Type B pancreatic cell (in vitro differentiated cells): Measurements from ENCODE around the gene PRRC2B. TPM values are rescaled to one million over a fixed set of nuclear protein-coding genes. Genes with fewer than 3 reads are reported as not detected.

Experiments
- DNase-seq: peaks from one replicate; pipeline ENCODE4 v3.0.0; 2021; ENCODE audit warnings: mixed read lengths; ENCODE audit not compliant: unreplicated experiment; ENCODE audit errors: extremely low spot score
- H3K27ac Mint-ChIP-seq: 2 replicates; pipeline ENCODE4 v1.8.0; 2021; ENCODE audit warnings: mild to moderate bottlenecking, mixed read lengths
- H3K27me3 Mint-ChIP-seq: 2 replicates; pipeline ENCODE4 v1.8.0; 2021; ENCODE audit warnings: mixed read lengths
- H3K36me3 Mint-ChIP-seq: 2 replicates; pipeline ENCODE4 v1.8.0; 2021; ENCODE audit warnings: mixed read lengths
- H3K4me1 Mint-ChIP-seq: one replicate; pipeline ENCODE4 v1.8.0; 2021; ENCODE audit warnings: mixed read lengths; ENCODE audit not compliant: unreplicated experiment
- H3K4me3 Mint-ChIP-seq: 2 replicates; pipeline ENCODE4 v1.8.0; 2021; ENCODE audit warnings: mild to moderate bottlenecking, mixed read lengths
- H3K9me3 Mint-ChIP-seq: 2 replicates; pipeline ENCODE4 v1.8.0; 2021; ENCODE audit warnings: mixed read lengths
- CTCF ChIP-seq: fragments of 200-600 bp; sonication (generic); conservative IDR thresholded peaks from 2 replicates; pipeline ENCODE4 v1.5.0; 2021; ENCODE audit warnings: antibody characterized with exemption, mild to moderate bottlenecking
- total RNA-seq: library from RNA; stranded (reverse); gene quantifications from 2 replicates; pipeline ENCODE4 v1.2.1, GENCODE V29; 2021; ENCODE audit warnings: low replicate concordance

The PRRC2B gene
- total RNA-seq, 1 donor from 2014 or later = 300 TPM

- no peak for TF ChIP-seq CTCF
- Mint-ChIP-seq H3K4me3 (no peak overlapping the region), H3K27ac (no peak overlapping the region), H3K27me3 (no peaks in the 10 kb centered on the region), H3K4me1 (no peaks in the 10 kb centered on the region), H3K36me3 (peaks cover 3% of the 10 kb centered on the region), H3K9me3 (no peaks in the 10 kb centered on the region)
- no peak for DNase-seq
Measured at GRCh38 chr9:131516930-131517329, 123.0 kb downstream of the PRRC2B start.

GRCh38 chr9:131517761-131518190 is 123.9 kb downstream of the PRRC2B start:
- Mint-ChIP-seq H3K36me3 (peaks cover 3% of the 10 kb centered on the region), H3K4me1 (no peaks in the 10 kb centered on the region), H3K9me3 (no peaks in the 10 kb centered on the region), H3K4me3 (no peak overlapping the region), H3K27ac (no peak overlapping the region), H3K27me3 (no peaks in the 10 kb centered on the region)
- TF ChIP-seq CTCF = no peak
- DNase-seq = no peak

GRCh38 chr9:131518553-131518952 is 124.7 kb downstream of the PRRC2B start:
- DNase-seq = no peak
- H3K27ac Mint-ChIP-seq = no peak overlapping the region
- H3K27me3 Mint-ChIP-seq = no peaks in the 10 kb centered on the region
- TF ChIP-seq CTCF = no peak
- H3K9me3 Mint-ChIP-seq = no peaks in the 10 kb centered on the region
- no peak overlapping the region for H3K4me3 Mint-ChIP-seq
- H3K36me3 Mint-ChIP-seq = peaks cover 3% of the 10 kb centered on the region
- H3K4me1 Mint-ChIP-seq = no peaks in the 10 kb centered on the region

GRCh38 chr9:131520503-131520902 is 126.6 kb downstream of the PRRC2B start:
- Mint-ChIP-seq H3K27ac (no peak overlapping the region), H3K4me3 (no peak overlapping the region), H3K9me3 (no peaks in the 10 kb centered on the region), H3K36me3 (peaks cover 3% of the 10 kb centered on the region), H3K4me1 (no peaks in the 10 kb centered on the region), H3K27me3 (no peaks in the 10 kb centered on the region)
- TF ChIP-seq CTCF = no peak
- no peak for DNase-seq

DNA sequence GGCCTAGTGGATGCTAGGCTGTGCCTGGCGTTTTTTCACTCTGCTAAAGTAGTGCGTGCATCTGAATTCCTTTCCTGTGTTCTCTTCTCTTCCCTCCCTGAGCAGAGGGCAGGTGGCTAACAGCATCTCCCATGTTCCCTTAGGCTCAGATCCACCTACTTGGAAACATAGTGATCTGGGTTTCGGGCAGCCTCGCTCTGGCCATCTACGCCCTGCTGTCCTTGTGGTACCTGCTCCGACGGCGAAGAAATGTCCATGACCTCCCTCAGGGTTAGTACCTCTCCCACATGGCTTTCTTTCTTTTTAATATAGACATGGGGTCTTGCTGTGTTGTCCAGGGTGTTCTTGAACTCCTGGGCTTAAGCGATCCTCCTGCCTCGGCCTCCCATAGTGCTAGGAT is 127.3 kb downstream of the PRRC2B start:
- H3K9me3 Mint-ChIP-seq = no peaks in the 10 kb centered on the region
- no peaks in the 10 kb centered on the region for H3K27me3 Mint-ChIP-seq
- no peaks in the 10 kb centered on the region for H3K4me1 Mint-ChIP-seq
- no peak for DNase-seq
- no peak for TF ChIP-seq CTCF
- H3K4me3 Mint-ChIP-seq = no peak overlapping the region
- H3K36me3 Mint-ChIP-seq = peaks cover 5% of the 10 kb centered on the region
- H3K27ac Mint-ChIP-seq = no peak overlapping the region

- no peak overlapping the region for H3K27ac Mint-ChIP-seq
- H3K9me3 Mint-ChIP-seq = no peaks in the 10 kb centered on the region
- no peaks in the 10 kb centered on the region for H3K27me3 Mint-ChIP-seq
- DNase-seq = no peak
- H3K36me3 Mint-ChIP-seq = peaks cover 11% of the 10 kb centered on the region
- H3K4me1 Mint-ChIP-seq = no peaks in the 10 kb centered on the region
- no peak overlapping the region for H3K4me3 Mint-ChIP-seq
- no peak for TF ChIP-seq CTCF
Measured at GRCh38 chr9:131521822-131522221, 127.9 kb downstream of the PRRC2B start.
